ENCODE data around the gene BCAS4.

Gene BCAS4

DNA sequence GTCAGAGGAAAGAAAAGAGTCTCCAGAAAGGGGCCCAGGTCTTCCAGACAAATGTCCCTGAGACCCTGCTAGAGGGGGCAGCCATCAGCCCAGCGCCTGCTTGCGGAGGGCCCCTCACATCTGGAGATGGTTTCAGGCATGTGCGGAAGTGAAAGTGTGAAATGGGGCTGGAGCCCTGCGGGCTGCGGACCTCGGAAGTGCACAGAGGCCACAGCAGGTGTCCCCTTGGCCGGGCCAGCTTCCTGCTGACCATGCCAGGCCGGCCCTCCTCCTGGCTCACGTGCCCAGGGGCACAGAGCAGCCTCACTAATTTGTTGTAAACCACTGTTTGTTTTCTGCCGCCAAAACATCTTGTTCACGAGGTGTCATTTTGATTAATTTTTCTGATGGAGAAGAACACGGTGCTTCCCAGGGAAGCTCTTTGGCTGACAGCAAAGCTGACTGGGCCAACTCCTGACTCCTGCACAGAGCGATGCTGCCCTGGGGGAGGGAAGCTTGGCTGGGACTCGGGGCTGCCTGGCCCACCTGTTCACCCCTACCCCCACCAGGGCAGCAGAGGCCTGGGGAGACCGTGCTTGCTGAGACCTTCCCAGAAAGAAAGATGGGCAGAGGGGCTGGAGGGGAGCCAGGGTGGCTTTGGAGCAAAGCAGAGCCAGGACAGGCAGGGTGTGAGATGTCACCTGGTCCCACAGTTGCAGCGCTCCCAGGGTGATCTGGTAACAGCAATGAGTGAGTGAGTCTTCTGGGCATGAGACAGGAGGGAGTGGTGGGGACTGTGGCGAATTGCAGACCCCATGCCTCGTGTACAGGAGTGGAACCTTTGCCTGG lies 54.2 kb downstream of the BCAS4 start:
- DNase-seq (ENCODE audit: low spot score), result no peak
- POLR2A ChIA-PET (ENCODE audit: low non-redundant PET), result no interaction called here
- peak overlapping the region; percentile 97 for H3K27ac ChIP-seq
- TF ChIP-seq, protein P1, sequence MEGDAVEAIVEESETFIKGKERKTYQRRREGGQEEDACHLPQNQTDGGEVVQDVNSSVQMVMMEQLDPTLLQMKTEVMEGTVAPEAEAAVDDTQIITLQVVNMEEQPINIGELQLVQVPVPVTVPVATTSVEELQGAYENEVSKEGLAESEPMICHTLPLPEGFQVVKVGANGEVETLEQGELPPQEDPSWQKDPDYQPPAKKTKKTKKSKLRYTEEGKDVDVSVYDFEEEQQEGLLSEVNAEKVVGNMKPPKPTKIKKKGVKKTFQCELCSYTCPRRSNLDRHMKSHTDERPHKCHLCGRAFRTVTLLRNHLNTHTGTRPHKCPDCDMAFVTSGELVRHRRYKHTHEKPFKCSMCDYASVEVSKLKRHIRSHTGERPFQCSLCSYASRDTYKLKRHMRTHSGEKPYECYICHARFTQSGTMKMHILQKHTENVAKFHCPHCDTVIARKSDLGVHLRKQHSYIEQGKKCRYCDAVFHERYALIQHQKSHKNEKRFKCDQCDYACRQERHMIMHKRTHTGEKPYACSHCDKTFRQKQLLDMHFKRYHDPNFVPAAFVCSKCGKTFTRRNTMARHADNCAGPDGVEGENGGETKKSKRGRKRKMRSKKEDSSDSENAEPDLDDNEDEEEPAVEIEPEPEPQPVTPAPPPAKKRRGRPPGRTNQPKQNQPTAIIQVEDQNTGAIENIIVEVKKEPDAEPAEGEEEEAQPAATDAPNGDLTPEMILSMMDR (conservative IDR thresholded peaks at IDR 0.05; ENCODE audit: low read depth), result no peak
- CTCF ChIA-PET, result interaction anchor here (0.6 to 1.7 kb wide), 2 partner anchors 16 to 59 kb away, joined by 3 to 4 read pairs; no protein-coding TSS in a partner anchor

DNA sequence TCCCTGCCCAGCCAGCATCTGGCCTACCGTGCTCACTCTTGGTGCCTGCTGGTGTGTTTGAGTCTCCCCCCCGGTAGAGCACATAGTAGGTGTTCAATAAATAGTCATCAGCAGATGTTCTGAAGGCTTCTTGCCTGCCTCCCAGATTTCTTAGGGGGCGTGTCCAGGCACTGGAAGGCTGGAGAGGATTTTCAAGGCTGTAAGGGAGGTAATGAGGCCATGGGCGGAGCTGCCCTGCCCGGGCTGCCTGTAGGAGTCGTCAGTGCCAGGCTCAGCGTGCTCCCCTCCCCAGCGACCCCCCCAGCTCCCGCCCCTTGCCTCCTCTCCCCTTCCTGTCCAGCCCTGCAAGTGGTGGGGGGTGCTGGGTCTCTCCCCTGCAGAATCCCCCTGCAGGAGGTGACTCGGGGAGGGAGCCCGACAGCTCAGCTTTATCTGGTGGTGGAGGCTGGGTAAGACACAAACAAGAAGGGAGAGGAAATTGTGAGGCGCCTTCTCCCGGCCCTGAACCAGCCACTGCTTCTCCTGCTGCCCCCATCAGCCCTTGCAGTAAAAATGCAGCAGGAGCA lies 55.9 kb downstream of the BCAS4 start:
- H3K27ac ChIP-seq, result peak overlapping the region; percentile 97
- TF ChIP-seq, protein P1 (conservative IDR thresholded peaks at IDR 0.05; ENCODE audit: low read depth), result no peak
- CTCF ChIA-PET, result interaction anchor here (1.1 kb wide), 1 partner anchor 56 kb away, joined by 3 read pairs; the partner anchor contains the start of gene BCAS4
- POLR2A ChIA-PET (ENCODE audit: low non-redundant PET), result no interaction called here
- no peak for DNase-seq (ENCODE audit: low spot score)

DNA sequence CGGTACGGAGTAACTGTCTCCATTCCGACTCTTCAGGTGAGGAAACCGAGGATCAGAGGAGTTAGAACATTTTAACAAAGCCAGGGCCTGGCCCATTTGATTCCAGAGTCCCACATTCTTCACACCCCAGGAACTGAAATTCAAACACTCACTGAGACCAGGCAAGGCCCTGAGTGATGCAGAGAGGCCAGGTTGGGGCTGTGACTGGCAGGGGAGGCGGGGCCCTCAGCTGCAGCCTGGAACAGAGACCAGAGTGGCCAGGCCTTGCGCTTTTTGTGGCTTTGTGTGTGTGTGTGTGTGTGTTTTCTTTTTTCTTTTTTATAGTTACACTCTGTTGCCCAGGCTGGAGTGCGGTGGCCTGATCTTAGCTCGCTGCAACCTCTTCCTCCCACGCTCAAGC lies 57.2 kb downstream of the BCAS4 start:
- ChIA-PET CTCF (interaction anchor here (0.6 kb wide), 1 partner anchor 97 kb away, joined by 3 read pairs; no protein-coding TSS in a partner anchor), POLR2A (ENCODE audit: low non-redundant PET) (no interaction called here)
- no peak for DNase-seq (ENCODE audit: low spot score)
- TF ChIP-seq, protein P1 (conservative IDR thresholded peaks at IDR 0.05; ENCODE audit: low read depth), result no peak
- H3K27ac ChIP-seq, result peak overlapping the region; percentile 97

DNA sequence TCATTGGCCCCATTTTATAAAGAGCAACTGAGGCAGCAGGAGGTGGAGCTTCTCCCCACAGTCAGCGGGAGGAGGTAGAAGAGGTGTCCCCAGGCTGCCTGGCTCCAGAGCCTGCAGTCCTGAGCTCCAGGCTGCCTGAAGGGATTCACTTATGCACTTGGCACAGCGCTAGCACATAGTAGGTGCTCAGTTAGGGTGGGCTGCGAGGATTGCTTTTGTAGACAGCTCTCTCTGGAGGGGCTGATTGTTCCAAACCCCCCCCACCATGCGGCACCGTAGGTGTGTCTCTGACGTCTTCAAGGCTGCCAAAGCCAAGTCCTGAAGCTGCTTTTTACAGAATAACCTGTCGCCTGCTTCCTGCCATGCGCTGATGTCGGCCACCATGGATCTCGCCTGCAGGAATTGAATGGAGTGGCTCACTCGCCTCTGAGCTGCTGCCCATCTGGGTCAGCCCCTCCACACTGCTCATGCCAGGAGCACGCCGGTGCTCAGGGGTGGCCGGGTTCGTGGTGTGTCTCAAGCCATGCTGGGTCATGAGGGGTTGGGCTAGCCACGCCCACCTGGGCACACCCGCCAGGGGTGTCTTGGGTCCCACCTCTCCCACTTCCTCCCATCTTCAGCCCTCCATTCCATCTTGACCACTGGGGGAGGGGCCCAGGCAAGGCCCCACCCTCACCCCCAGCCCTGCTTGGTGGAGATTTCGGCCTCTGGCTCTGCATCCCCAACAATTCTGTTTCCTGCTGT lies 59.8 kb downstream of the BCAS4 start:
- TF ChIP-seq, protein P1 (conservative IDR thresholded peaks at IDR 0.05; ENCODE audit: low read depth), result no peak
- ChIA-PET CTCF (interaction anchor here (0.6 to 0.9 kb wide), 5 partner anchors 11 to 64 kb away, joined by 3 to 8 read pairs (median 4); partner anchors contain the start of gene BCAS4), POLR2A (ENCODE audit: low non-redundant PET) (interaction anchor here (0.6 kb wide), 1 partner anchor 204 kb away, joined by 5 read pairs; no protein-coding TSS in a partner anchor)
- DNase-seq (ENCODE audit: low spot score), result no peak
- H3K27ac ChIP-seq, result peak overlapping the region; percentile 76

DNA sequence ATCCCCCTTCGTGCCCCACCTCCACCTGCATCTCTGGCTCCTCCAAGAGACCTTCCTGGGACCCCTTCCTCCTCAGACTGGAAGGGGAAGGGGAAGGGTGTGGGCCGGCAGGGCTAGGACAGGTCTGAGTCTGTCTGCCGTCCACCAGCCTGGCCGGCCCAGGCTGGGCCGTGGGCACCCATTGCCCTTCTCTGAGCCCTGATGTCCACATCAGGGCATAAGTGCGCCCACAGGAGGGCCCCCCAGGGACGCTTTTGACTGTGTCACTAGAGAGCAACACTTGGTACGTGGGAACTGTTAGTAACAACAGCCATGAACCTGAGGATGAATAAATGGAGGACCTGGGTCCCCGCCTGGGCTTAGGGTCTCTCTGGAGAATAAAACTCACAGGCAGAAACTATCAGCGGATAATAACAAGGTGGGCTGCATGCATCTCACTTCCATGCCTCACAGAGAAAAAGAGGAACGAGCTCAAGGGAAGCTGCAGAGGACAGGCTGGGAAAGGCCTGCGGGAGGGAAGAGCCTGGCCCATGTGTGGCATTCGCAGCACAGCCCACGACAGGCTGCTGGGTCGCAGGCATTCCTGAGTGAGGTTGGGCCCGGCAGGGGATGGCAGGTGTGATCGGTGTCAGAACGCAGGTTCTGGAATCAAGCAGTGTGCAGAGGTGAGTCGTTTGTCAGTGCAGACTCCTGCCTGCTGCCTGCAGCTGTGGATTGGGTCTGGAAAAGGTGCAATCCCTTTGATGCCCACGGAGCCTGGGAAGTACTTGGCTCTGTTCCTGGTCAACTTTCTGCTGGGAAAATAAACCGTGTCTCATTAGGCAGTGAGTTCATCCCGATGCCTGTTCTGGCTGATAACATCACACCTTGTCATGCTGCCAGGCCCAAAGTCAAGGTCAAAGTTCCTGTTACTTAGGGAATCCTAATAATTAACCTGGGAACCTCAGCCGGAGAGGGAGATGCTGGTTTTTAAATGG lies 60.9 kb downstream of the BCAS4 start:
- TF ChIP-seq, protein P1 (conservative IDR thresholded peaks at IDR 0.05; ENCODE audit: low read depth), result no peak
- CTCF ChIA-PET, result interaction anchor here (0.7 to 1.2 kb wide), 3 partner anchors 32 to 308 kb away, joined by 3 to 5 read pairs (median 3); partner anchors contain the start of gene BCAS4

More for the DNA sequence above, 60.9 kb downstream of the BCAS4 start:
- POLR2A ChIA-PET (ENCODE audit: low non-redundant PET), result interaction anchor here (0.6 kb wide), 1 partner anchor 617 kb away, joined by 6 read pairs; no protein-coding TSS in a partner anchor
- DNase-seq (ENCODE audit: low spot score), result peak; percentile 64
- peak overlapping the region; percentile 76 for H3K27ac ChIP-seq
